Dermis microvascular lymphatic vessel endothelial cell (primary cell): ENCODE results near the gene ELOVL1. TPM values are rescaled to one million over a fixed set of nuclear protein-coding genes. Genes with fewer than 3 reads are reported as not detected.
A peak's percentile ranks its signal among the peaks of the same experiment; 100 is the strongest.
"Not testable (repeated sequence)": the region's sequence is repeated elsewhere in the genome, so short reads cannot be mapped to it uniquely, and the experiment has no call there.

Experiments
- DNase-seq, 2 donors: peaks; one replicate each; pipeline versions ENCODE4 v3.0.0 to v3.0.0-alpha.2; 2010; ENCODE audit warnings: low read depth in 2 of 2
- total RNA-seq: library from RNA; depleted of rRNA; stranded (reverse); fragments of >200 nt; gene quantifications from 2 replicates; pipeline ENCODE4 v1.2.1, GENCODE V29; 2014

Gene ELOVL1
- total RNA-seq, 1 donor from 2014 or later, result 51.1 TPM

- no peak for DNase-seq
These were observed 14.4 kb upstream of the ELOVL1 start for GRCh38 chr1:43382027-43382779.

- DNase-seq, result no peak
These were observed 13.8 kb upstream of the ELOVL1 start for GRCh38 chr1:43381612-43382011.

GRCh38 chr1:43379476-43379875, 11.7 kb upstream of the ELOVL1 start:
- DNase-seq, result no peak

- DNase-seq, result no peak
These were observed 10.0 kb upstream of the ELOVL1 start for GRCh38 chr1:43377831-43378230.

GRCh38 chr1:43376723-43377235, 9.0 kb upstream of the ELOVL1 start:
- no peak for DNase-seq

GRCh38 chr1:43373066-43373940, 5.5 kb upstream of the ELOVL1 start:
- DNase-seq, result peak in 1 of 2 donors; percentile 85

- DNase-seq, result no peak
These were observed 4.4 kb upstream of the ELOVL1 start for GRCh38 chr1:43372172-43372571.

GRCh38 chr1:43370564-43370963, 2.8 kb upstream of the ELOVL1 start:
- peak in 1 of 2 donors; percentile 21 for DNase-seq

GRCh38 chr1:43369779-43370178, 2.0 kb upstream of the ELOVL1 start:
- DNase-seq, result not testable (repeated sequence)

- DNase-seq, result no peak
These were observed 822 bp upstream of the ELOVL1 start for GRCh38 chr1:43368646-43369020.

GRCh38 chr1:43367026-43367903, 546 bp downstream of the ELOVL1 start:
- DNase-seq, result peak in 1 of 2 donors; percentile 33

GRCh38 chr1:43366601-43367025, 1.2 kb downstream of the ELOVL1 start:
- peak in 1 of 2 donors; percentile 12 for DNase-seq

- no peak for DNase-seq
These were observed 1.6 kb downstream of the ELOVL1 start for GRCh38 chr1:43366179-43366578.

- no peak for DNase-seq
These were observed 2.1 kb downstream of the ELOVL1 start for GRCh38 chr1:43365678-43366077.

GRCh38 chr1:43363935-43364525, 3.8 kb downstream of the ELOVL1 start:
- DNase-seq, result no peak

GRCh38 chr1:43363283-43363934, 4.4 kb downstream of the ELOVL1 start:
- no peak for DNase-seq

GRCh38 chr1:43360616-43361015, 7.2 kb downstream of the ELOVL1 start:
- DNase-seq, result no peak

GRCh38 chr1:43359696-43360095, 8.1 kb downstream of the ELOVL1 start:
- no peak for DNase-seq

GRCh38 chr1:43358746-43359693, 8.8 kb downstream of the ELOVL1 start, which contains the start of gene CDC20:
Gene CDC20 (plus strand): TSS chr1:43358981. CDS start chr1:43359216, 235 bp downstream.
- DNase-seq, result peak; percentile 88 to 96
